SK-N-SH treated with all-trans-retinoic acid at 6 μM for 48 hours (cell line): Measurements from ENCODE around the gene KAZALD1.

Experiments
- ATAC-seq: fragments of 200-7000 bp; cut with Tn5 transposase; 3 replicates; pipeline ENCODE4 v1.9.1; 2020; ENCODE audit warnings: mild to moderate bottlenecking, moderate library complexity
- ARNTL ChIP-seq: fragments of 450-650 bp; formaldehyde crosslinking; IDR thresholded peaks from 2 replicates; pipeline ENCODE4 v1.5.0; 2020; ENCODE audit warnings: low read depth, mild to moderate bottlenecking, moderate library complexity, borderline replicate concordance
- BACH2 ChIP-seq: fragments of 250-450 bp; sonication (Bioruptor Pico); IDR thresholded peaks from 2 replicates; pipeline ENCODE4 v1.9.0; 2021; ENCODE audit warnings: mild to moderate bottlenecking, borderline replicate concordance
- CSDC2 ChIP-seq: fragments of 250-450 bp; sonication (Bioruptor Pico); IDR thresholded peaks from 2 replicates; pipeline ENCODE4 v1.5.0; 2020; ENCODE audit warnings: mild to moderate bottlenecking, moderate library complexity
- ESRRG ChIP-seq: fragments of 250-450 bp; sonication (Bioruptor Pico); IDR thresholded peaks from 2 replicates; pipeline ENCODE4 v1.6.1; 2021; ENCODE audit warnings: mild to moderate bottlenecking
- GLIS3 ChIP-seq: fragments of 250-450 bp; sonication (Bioruptor Pico); IDR thresholded peaks from 2 replicates; pipeline ENCODE4 v1.5.0; 2020; ENCODE audit warnings: mild to moderate bottlenecking, moderate library complexity
- ISL1 ChIP-seq: fragments of 250-450 bp; sonication (Bioruptor Pico); IDR thresholded peaks from 2 replicates; pipeline ENCODE4 v2.1.2; 2022; ENCODE audit warnings: mild to moderate bottlenecking, moderate library complexity
- PPARA ChIP-seq: fragments of 250-450 bp; sonication (Bioruptor Pico); IDR thresholded peaks from 2 replicates; pipeline ENCODE4 v1.5.0; 2020; ENCODE audit warnings: mild to moderate bottlenecking, borderline replicate concordance
- RARB ChIP-seq: fragments of 250-450 bp; sonication (Bioruptor Pico); IDR thresholded peaks from 2 replicates; pipeline ENCODE4 v1.8.0; 2021; ENCODE audit warnings: mild to moderate bottlenecking, moderate library complexity
- SNAI2 ChIP-seq: fragments of 250-450 bp; sonication (Bioruptor Pico); IDR thresholded peaks from 2 replicates; pipeline ENCODE4 v1.5.0; 2020; ENCODE audit warnings: mild to moderate bottlenecking, moderate library complexity
- TCF4 ChIP-seq: fragments of 250-450 bp; sonication (Bioruptor Pico); IDR thresholded peaks from 2 replicates; pipeline ENCODE4 v1.8.0; 2021; ENCODE audit warnings: mild to moderate bottlenecking, moderate library complexity, borderline replicate concordance
- TOX ChIP-seq: fragments of 250-450 bp; sonication (Bioruptor Pico); IDR thresholded peaks from 2 replicates; pipeline ENCODE4 v1.8.0; 2021; ENCODE audit warnings: mild to moderate bottlenecking, moderate library complexity, borderline replicate concordance
- ZC3H10 ChIP-seq: fragments of 250-450 bp; sonication (Bioruptor Pico); IDR thresholded peaks from 2 replicates; pipeline ENCODE4 v1.5.1; 2021; ENCODE audit warnings: mild to moderate bottlenecking, moderate library complexity
- ZFP3 ChIP-seq: fragments of 250-450 bp; sonication (Bioruptor Pico); IDR thresholded peaks from 2 replicates; pipeline ENCODE4 v1.5.0; 2020; ENCODE audit warnings: mild to moderate bottlenecking, moderate library complexity
- ZFP30 ChIP-seq: fragments of 450-650 bp; formaldehyde crosslinking; IDR thresholded peaks from 2 replicates; pipeline ENCODE4 v1.5.0; 2022; ENCODE audit warnings: mild to moderate bottlenecking, moderate library complexity
- ZNF565 ChIP-seq: fragments of 450-650 bp; formaldehyde crosslinking; conservative IDR thresholded peaks from 2 replicates; pipeline ENCODE4 v1.5.0; 2020; ENCODE audit warnings: low read depth, mild to moderate bottlenecking, moderate library complexity
- ZNF70 ChIP-seq: fragments of 450-650 bp; formaldehyde crosslinking; IDR thresholded peaks from 2 replicates; pipeline ENCODE4 v1.5.0; 2020; ENCODE audit warnings: mild to moderate bottlenecking, moderate library complexity
- ZNF8 ChIP-seq: fragments of 450-650 bp; formaldehyde crosslinking; IDR thresholded peaks from 2 replicates; pipeline ENCODE4 v1.5.0; 2020; ENCODE audit warnings: mild to moderate bottlenecking, moderate library complexity
- TF ChIP-seq, protein P1 (sequence below): fragments of 250-450 bp; sonication (Bioruptor Pico); IDR thresholded peaks from 2 replicates; pipeline ENCODE4 v1.5.0; 2020; ENCODE audit warnings: mild to moderate bottlenecking, moderate library complexity
- TF ChIP-seq, protein P2 (sequence below): fragments of 250-450 bp; sonication (Bioruptor Pico); IDR thresholded peaks from 2 replicates; pipeline ENCODE4 v1.8.0; 2021; ENCODE audit warnings: low read depth, mild to moderate bottlenecking, moderate library complexity, borderline replicate concordance
- TF ChIP-seq, protein P3 (sequence below): fragments of 250-450 bp; sonication (Bioruptor Pico); IDR thresholded peaks from 2 replicates; pipeline ENCODE4 v1.8.0; 2020; ENCODE audit warnings: mild to moderate bottlenecking, moderate library complexity, borderline replicate concordance
- TF ChIP-seq, protein P4 (sequence below): fragments of 250-450 bp; sonication (Bioruptor Pico); IDR thresholded peaks from 2 replicates; pipeline ENCODE4 v1.5.1; 2021; ENCODE audit warnings: mild to moderate bottlenecking, moderate library complexity

Gene KAZALD1

DNA sequence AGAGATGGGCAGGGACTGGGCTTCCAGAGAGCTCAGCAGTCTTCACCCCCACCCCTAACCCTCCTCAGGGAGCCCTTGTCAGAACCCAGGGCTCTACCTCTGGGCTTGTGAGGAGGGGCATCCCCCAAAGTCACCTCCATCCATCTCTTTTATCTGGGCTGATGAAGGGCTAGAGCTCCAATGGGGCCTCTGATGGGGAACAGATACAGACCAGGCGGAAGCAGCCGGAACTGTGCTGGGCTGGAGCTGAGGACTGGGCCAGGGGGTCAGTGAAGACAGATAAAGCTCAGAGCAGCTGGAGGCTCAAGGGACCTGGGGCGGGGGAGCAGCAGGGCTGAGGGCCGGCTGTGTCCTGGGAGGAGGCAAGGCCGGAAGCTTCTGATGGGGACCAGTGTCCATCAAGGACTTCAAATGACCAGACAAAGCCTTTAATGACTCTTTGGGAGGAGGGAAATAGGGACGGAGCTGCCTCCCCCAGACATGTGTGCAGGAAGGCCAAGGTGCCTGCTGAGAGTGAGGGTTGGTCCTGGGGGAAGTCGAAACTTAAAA is 10.2 kb downstream of the KAZALD1 start (continued):
- TF ChIP-seq TOX (no peak), ZC3H10 (CRISPR knock-in tag) (no peak), ZNF70 (CRISPR knock-in tag) (no peak), ZFP30 (CRISPR knock-in tag) (no peak)

DNA sequence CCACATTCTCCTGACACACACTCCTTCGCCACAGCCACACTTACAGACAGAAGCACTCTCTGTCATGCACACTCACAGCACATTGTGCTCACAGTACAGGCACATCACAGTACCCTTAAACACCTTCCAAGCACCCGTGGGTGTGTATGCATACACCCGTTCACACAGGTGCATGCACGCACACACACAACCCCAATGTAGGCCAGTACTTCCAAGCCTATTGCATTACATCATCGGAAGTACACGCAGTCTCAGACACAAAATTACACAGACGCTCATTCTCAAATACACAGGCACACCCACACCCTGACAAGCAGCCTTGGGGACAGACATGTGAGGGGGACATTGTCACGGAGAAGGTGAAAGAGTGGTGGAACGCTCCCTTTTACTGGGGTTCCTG is 11.1 kb downstream of the KAZALD1 start:
- no peak for TF ChIP-seq ISL1 (CRISPR knock-in tag)
- no peak for TF ChIP-seq RARB (CRISPR knock-in tag)
- TF ChIP-seq ZFP30 (CRISPR knock-in tag) = no peak
- TF ChIP-seq BACH2 (CRISPR knock-in tag) = no peak
- TF ChIP-seq GLIS3 (CRISPR knock-in tag) = no peak
- TF ChIP-seq, protein P1, sequence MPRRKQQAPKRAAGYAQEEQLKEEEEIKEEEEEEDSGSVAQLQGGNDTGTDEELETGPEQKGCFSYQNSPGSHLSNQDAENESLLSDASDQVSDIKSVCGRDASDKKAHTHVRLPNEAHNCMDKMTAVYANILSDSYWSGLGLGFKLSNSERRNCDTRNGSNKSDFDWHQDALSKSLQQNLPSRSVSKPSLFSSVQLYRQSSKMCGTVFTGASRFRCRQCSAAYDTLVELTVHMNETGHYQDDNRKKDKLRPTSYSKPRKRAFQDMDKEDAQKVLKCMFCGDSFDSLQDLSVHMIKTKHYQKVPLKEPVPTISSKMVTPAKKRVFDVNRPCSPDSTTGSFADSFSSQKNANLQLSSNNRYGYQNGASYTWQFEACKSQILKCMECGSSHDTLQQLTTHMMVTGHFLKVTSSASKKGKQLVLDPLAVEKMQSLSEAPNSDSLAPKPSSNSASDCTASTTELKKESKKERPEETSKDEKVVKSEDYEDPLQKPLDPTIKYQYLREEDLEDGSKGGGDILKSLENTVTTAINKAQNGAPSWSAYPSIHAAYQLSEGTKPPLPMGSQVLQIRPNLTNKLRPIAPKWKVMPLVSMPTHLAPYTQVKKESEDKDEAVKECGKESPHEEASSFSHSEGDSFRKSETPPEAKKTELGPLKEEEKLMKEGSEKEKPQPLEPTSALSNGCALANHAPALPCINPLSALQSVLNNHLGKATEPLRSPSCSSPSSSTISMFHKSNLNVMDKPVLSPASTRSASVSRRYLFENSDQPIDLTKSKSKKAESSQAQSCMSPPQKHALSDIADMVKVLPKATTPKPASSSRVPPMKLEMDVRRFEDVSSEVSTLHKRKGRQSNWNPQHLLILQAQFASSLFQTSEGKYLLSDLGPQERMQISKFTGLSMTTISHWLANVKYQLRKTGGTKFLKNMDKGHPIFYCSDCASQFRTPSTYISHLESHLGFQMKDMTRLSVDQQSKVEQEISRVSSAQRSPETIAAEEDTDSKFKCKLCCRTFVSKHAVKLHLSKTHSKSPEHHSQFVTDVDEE = no peak
- no peak for TF ChIP-seq ESRRG (CRISPR knock-in tag)
- no peak for TF ChIP-seq ZNF70 (CRISPR knock-in tag)
- no peak for ATAC-seq

DNA sequence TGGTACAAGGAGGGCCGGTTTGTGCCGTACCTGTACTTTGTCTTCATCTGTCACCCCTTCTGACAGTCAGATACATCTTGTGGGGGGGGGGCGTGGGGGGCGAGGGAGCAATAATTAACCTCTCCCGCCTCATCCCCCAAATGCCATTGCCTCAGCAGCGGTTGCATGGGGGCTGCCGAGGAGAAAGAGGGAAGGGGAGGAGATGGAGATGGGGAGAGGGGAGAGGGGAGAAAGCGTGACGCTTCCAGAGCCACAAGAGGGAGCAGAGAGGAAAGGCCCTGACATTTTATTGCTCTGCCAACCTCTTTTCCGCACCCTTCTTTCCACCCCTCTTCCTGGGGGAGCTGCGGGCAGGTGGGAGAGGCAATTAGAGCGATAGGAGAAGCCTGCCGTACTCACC is 11.8 kb downstream of the KAZALD1 start:
- no peak for ATAC-seq
- TF ChIP-seq RARB (CRISPR knock-in tag) (no peak), PPARA (CRISPR knock-in tag) (no peak), CSDC2 (CRISPR knock-in tag) (no peak), GLIS3 (CRISPR knock-in tag) (no peak), TOX (no peak), ESRRG (CRISPR knock-in tag) (no peak), ZNF565 (CRISPR knock-in tag) (no peak), SNAI2 (CRISPR knock-in tag) (no peak), ZNF8 (no peak), ISL1 (CRISPR knock-in tag) (no peak), ZNF70 (CRISPR knock-in tag) (no peak), TCF4 (no peak), BACH2 (CRISPR knock-in tag) (no peak), ZFP3 (CRISPR knock-in tag) (no peak), ARNTL (no peak)
- TF ChIP-seq, protein P2, sequence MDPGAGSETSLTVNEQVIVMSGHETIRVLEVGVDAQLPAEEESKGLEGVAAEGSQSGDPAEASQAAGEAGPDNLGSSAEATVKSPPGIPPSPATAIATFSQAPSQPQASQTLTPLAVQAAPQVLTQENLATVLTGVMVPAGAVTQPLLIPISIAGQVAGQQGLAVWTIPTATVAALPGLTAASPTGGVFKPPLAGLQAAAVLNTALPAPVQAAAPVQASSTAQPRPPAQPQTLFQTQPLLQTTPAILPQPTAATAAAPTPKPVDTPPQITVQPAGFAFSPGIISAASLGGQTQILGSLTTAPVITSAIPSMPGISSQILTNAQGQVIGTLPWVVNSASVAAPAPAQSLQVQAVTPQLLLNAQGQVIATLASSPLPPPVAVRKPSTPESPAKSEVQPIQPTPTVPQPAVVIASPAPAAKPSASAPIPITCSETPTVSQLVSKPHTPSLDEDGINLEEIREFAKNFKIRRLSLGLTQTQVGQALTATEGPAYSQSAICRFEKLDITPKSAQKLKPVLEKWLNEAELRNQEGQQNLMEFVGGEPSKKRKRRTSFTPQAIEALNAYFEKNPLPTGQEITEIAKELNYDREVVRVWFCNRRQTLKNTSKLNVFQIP (CRISPR knock-in tag) = no peak
- TF ChIP-seq, protein P1 = no peak
- TF ChIP-seq, protein P3, sequence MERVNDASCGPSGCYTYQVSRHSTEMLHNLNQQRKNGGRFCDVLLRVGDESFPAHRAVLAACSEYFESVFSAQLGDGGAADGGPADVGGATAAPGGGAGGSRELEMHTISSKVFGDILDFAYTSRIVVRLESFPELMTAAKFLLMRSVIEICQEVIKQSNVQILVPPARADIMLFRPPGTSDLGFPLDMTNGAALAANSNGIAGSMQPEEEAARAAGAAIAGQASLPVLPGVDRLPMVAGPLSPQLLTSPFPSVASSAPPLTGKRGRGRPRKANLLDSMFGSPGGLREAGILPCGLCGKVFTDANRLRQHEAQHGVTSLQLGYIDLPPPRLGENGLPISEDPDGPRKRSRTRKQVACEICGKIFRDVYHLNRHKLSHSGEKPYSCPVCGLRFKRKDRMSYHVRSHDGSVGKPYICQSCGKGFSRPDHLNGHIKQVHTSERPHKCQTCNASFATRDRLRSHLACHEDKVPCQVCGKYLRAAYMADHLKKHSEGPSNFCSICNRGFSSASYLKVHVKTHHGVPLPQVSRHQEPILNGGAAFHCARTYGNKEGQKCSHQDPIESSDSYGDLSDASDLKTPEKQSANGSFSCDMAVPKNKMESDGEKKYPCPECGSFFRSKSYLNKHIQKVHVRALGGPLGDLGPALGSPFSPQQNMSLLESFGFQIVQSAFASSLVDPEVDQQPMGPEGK = no peak
- TF ChIP-seq, protein P4, sequence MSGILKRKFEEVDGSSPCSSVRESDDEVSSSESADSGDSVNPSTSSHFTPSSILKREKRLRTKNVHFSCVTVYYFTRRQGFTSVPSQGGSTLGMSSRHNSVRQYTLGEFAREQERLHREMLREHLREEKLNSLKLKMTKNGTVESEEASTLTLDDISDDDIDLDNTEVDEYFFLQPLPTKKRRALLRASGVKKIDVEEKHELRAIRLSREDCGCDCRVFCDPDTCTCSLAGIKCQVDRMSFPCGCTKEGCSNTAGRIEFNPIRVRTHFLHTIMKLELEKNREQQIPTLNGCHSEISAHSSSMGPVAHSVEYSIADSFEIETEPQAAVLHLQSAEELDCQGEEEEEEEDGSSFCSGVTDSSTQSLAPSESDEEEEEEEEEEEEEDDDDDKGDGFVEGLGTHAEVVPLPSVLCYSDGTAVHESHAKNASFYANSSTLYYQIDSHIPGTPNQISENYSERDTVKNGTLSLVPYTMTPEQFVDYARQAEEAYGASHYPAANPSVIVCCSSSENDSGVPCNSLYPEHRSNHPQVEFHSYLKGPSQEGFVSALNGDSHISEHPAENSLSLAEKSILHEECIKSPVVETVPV (CRISPR knock-in tag) = no peak
